Measurements from ENCODE around the gene RAB23. TPM values are rescaled to one million over a fixed set of nuclear protein-coding genes. Genes with fewer than 3 reads are reported as not detected.

RAB23 gene
- total and polyA plus RNA-seq, 2 donors (not counting 1 experiment from before 2014, with no cell fraction given), result 0.12 to 0.94 TPM

DNA sequence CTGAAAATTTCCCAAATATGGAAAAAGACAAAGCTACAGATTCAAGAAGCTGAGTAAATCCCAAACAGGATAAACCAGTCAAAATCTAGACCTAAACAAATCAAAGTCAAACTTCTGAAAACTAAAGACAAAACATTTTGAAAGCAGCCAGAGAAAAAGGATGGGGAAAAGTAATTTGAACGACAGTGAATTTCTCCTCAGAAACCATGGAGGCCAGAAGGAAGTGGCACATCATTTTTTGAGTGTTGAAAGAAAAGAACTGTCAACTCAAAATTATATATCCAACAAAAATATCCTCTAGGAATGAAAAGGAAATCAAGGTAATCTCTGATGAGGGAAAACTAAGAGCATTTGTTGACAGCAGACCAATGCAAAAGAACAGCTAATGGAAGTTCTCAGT lies 6.8 kb downstream of the RAB23 start:
- no peak for TF ChIP-seq EZH2 (IDR thresholded peaks at IDR 0.05; ENCODE audit: borderline replicate concordance, insufficient read depth, low read depth, low read length, poor library complexity, severe bottlenecking)
- TF ChIP-seq, protein P1, sequence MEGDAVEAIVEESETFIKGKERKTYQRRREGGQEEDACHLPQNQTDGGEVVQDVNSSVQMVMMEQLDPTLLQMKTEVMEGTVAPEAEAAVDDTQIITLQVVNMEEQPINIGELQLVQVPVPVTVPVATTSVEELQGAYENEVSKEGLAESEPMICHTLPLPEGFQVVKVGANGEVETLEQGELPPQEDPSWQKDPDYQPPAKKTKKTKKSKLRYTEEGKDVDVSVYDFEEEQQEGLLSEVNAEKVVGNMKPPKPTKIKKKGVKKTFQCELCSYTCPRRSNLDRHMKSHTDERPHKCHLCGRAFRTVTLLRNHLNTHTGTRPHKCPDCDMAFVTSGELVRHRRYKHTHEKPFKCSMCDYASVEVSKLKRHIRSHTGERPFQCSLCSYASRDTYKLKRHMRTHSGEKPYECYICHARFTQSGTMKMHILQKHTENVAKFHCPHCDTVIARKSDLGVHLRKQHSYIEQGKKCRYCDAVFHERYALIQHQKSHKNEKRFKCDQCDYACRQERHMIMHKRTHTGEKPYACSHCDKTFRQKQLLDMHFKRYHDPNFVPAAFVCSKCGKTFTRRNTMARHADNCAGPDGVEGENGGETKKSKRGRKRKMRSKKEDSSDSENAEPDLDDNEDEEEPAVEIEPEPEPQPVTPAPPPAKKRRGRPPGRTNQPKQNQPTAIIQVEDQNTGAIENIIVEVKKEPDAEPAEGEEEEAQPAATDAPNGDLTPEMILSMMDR (IDR thresholded peaks at IDR 0.05), result no peak
- Mint-ChIP-seq H3K27ac (no peak overlapping the region), H3K4me3 (no peak overlapping the region), H3K27me3 (no peaks in the 10 kb centered on the region), H3K9me3 (ENCODE audit: insufficient read depth) (no peaks in the 10 kb centered on the region), H3K4me1 (no peaks in the 10 kb centered on the region)
- Histone ChIP-seq H3K27me3 (replicated peaks in 1 of 4; ENCODE audit: control extremely low read depth in 1 of 4, control insufficient read depth in 3 of 4, insufficient read depth in 4 of 4, low read length in 3 of 4) (no peaks in the 10 kb centered on the region), H3K9me3 (ENCODE audit: control extremely low read depth in 1 of 3, control insufficient read depth in 2 of 3, insufficient read depth in 1 of 3, low read length in 2 of 3) (no peaks in the 10 kb centered on the region), H4K20me1 (ENCODE audit: control insufficient read depth, insufficient read depth, low read length, poor library complexity, severe bottlenecking) (no peaks in the 10 kb centered on the region), H3K36me3 (replicated peaks in 1 of 2; ENCODE audit: control extremely low read depth in 1 of 2, control insufficient read depth in 1 of 2, extremely low read depth in 1 of 2, insufficient read depth in 2 of 2, low read length in 1 of 2) (no peaks in the 10 kb centered on the region), H3K79me2 (ENCODE audit: control insufficient read depth, insufficient read depth, low read length) (no peaks in the 10 kb centered on the region), H3K27ac (ENCODE audit: low read length in 2 of 2) (no peak overlapping the region), H3K4me1 (ENCODE audit: control insufficient read depth in 2 of 2, insufficient read depth in 2 of 2, low read length in 2 of 2) (no peaks in the 10 kb centered on the region), H3K4me3 (ENCODE audit: control extremely low read depth in 1 of 5, extremely low read depth in 1 of 5, insufficient read depth in 1 of 5, low read depth in 2 of 5, low read length in 4 of 5) (no peak overlapping the region), H3K9ac (ENCODE audit: low read length) (no peak overlapping the region), H3K4me2 (replicated peaks; ENCODE audit: low read depth, low read length, poor library complexity, severe bottlenecking) (no peak overlapping the region), H2AFZ (ENCODE audit: insufficient read depth, low read depth, low read length, poor library complexity, severe bottlenecking) (no peak overlapping the region)
- POLR2A ChIA-PET, result no interaction called here
- intact Hi-C loops (cut with micrococcal nuclease), result no loop called here
- ATAC-seq (ENCODE audit: low read depth) (no peak), DNase-seq (no peak)
- no CpG with 5 or more reads among the region's 1 CpG for WGBS (ENCODE audit: insufficient coverage)
- CTCF ChIA-PET, result no interaction called here

DNA sequence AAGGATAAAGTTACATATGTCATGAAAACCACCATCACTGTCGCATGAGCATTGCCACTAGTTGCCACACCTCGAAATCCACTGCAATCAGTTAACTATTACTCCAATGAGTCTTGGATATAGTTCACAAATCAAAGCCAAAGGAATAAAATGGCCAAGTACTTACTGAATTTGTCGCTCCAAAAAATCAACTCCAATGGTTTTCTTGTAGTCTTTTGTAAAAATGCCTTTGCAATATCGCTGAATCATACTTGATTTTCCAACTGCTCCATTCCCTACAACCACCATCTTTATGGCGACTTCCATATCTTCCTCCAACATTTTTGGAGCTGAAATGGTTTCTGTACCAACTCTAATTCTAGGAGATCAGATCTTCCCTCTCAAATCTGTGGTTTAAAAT lies 12.0 kb downstream of the RAB23 start:
- CTCF ChIA-PET, result no interaction called here
- Mint-ChIP-seq H3K27ac (no peak overlapping the region), H3K4me1 (no peaks in the 10 kb centered on the region), H3K27me3 (no peaks in the 10 kb centered on the region), H3K9me3 (ENCODE audit: insufficient read depth) (no peaks in the 10 kb centered on the region), H3K4me3 (no peak overlapping the region)
- TF ChIP-seq, protein P1 (IDR thresholded peaks at IDR 0.05), result no peak
- no peak for TF ChIP-seq EZH2 (IDR thresholded peaks at IDR 0.05; ENCODE audit: borderline replicate concordance, insufficient read depth, low read depth, low read length, poor library complexity, severe bottlenecking)
- Histone ChIP-seq H3K27me3 (replicated peaks in 1 of 4; ENCODE audit: control extremely low read depth in 1 of 4, control insufficient read depth in 3 of 4, insufficient read depth in 4 of 4, low read length in 3 of 4) (no peaks in the 10 kb centered on the region), H4K20me1 (ENCODE audit: control insufficient read depth, insufficient read depth, low read length, poor library complexity, severe bottlenecking) (no peaks in the 10 kb centered on the region), H3K36me3 (replicated peaks in 1 of 2; ENCODE audit: control extremely low read depth in 1 of 2, control insufficient read depth in 1 of 2, extremely low read depth in 1 of 2, insufficient read depth in 2 of 2, low read length in 1 of 2) (no peaks in the 10 kb centered on the region), H3K9ac (ENCODE audit: low read length) (no peak overlapping the region), H2AFZ (ENCODE audit: insufficient read depth, low read depth, low read length, poor library complexity, severe bottlenecking) (no peak overlapping the region), H3K4me1 (ENCODE audit: control insufficient read depth in 2 of 2, insufficient read depth in 2 of 2, low read length in 2 of 2) (no peaks in the 10 kb centered on the region), H3K4me3 (ENCODE audit: control extremely low read depth in 1 of 5, extremely low read depth in 1 of 5, insufficient read depth in 1 of 5, low read depth in 2 of 5, low read length in 4 of 5) (no peak overlapping the region), H3K27ac (ENCODE audit: low read length in 2 of 2) (no peak overlapping the region), H3K79me2 (ENCODE audit: control insufficient read depth, insufficient read depth, low read length) (no peaks in the 10 kb centered on the region), H3K9me3 (ENCODE audit: control extremely low read depth in 1 of 3, control insufficient read depth in 2 of 3, insufficient read depth in 1 of 3, low read length in 2 of 3) (no peaks in the 10 kb centered on the region), H3K4me2 (replicated peaks; ENCODE audit: low read depth, low read length, poor library complexity, severe bottlenecking) (no peak overlapping the region)
- intact Hi-C loops (cut with micrococcal nuclease), result no loop called here
- no CpG with 5 or more reads among the region's 5 CpGs for WGBS (ENCODE audit: insufficient coverage)
- ATAC-seq (ENCODE audit: low read depth) (no peak), DNase-seq (no peak)
- POLR2A ChIA-PET, result no interaction called here
